Activated CD8-positive, alpha-beta memory T cell treated with anti-CD3 and anti-CD28 coated beads for 48 hours (primary cell): ENCODE results near the gene TNFAIP1.
A peak's percentile ranks its signal among the peaks of the same experiment; 100 is the strongest.
"Not testable (repeated sequence)": the region's sequence is repeated elsewhere in the genome, so short reads cannot be mapped to it uniquely, and the experiment has no call there.

Experiments
- DNase-seq, 3 experiments: peaks; one replicate each; pipeline ENCODE4 v3.0.0-alpha.2; 2020; ENCODE audit warnings: low read depth in 2 of 3, low spot score in 2 of 3

The TNFAIP1 gene

GRCh38 chr17:28335201-28335958 is at the start of gene TNFAIP1, which contains the start of gene IFT20:
Gene TNFAIP1 (plus strand): TSS chr17:28335761. CDS start chr17:28339522, 3,761 bp downstream.
Gene IFT20 (minus strand): TSS chr17:28335472. CDS start chr17:28331985, 3,487 bp downstream.
- peak; percentile 73 to 94 (median 88) for DNase-seq

DNA sequence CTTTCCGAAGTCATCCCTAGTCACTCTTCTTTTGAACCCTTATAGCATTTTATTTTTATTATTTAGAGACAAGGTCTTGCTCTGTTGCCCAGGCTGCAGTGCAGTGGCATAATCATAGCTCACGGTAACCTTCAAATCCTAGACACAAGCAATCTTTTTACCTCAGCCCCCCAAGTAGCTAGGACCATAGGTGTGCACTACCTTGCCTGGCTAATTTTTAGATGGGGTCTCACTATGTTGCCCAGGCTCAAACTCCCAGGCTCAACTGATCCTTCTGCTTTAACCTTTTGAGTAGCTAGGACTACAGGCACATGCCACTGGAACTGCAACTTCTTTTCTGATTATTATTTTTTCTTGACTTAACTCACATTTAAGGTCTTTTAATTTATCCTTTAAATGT is 49.6 kb upstream of the TNFAIP1 start:
- no peak for DNase-seq

DNA sequence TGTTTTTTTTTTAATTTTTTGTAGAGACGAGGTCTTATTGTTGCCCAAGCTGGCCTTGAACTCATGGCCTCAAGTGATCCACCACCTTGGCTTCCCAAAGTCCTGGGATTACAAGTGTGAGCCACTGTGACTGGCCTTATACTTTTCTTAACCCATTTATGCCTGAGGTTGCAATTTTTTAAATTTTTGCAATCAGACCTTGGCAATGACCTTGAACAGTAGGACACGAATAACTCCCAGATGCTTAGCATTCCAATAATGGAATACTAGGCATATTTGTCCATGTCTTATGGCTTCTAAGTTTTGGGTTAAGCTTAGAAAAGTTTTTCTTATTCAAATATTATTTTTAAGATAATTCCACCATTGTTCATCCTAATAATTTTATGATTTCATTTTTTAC is 44.9 kb upstream of the TNFAIP1 start:
- no peak for DNase-seq

DNA sequence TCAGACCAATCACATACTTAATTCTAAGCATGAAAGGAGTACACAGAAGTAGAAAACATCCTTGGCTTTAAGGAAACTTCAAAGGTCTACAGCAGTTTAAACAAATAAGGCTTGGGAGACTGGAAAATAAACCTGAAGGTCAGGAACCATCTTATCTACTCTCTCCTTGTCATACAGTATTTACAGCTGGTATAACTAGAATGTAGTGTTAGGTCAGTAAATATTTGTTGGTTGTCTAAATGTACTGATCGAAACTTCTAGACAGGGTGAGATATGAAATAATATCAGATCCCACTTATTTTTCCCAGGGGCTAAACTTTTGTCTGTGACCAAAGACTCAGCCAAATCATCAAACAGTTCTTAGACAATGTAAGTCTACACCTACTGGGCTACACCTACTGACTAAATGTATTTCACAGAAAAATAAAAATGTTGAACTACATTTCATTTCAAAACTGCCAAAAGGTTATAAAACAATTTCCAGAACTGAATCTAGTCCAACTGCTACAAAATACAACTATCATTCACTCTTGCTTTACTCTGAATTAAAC is 43.7 kb upstream of the TNFAIP1 start:
- DNase-seq, result no peak

- DNase-seq, result not testable (repeated sequence)
Observed at GRCh38 chr17:28292878-28293277, 42.7 kb upstream of the TNFAIP1 start.

DNA sequence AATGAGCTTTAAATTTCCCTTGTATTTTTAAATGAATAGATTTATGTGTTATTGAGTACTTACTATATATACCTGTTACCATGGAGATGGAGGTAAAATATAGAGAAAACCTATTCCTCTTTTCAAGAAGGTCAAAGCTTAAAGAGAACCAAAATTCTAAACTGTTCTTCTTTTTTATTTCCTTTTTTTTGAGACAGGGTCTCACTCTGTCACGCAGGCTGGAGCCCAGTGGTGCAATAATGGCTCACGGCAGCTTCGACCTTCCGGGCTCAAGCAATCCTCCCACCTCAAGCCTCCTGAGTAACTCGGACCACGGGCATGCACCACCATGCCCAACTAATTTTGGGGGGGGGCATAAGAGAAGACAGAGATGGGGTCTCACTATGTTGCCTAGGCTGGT is 41.6 kb upstream of the TNFAIP1 start:
- no peak for DNase-seq

DNA sequence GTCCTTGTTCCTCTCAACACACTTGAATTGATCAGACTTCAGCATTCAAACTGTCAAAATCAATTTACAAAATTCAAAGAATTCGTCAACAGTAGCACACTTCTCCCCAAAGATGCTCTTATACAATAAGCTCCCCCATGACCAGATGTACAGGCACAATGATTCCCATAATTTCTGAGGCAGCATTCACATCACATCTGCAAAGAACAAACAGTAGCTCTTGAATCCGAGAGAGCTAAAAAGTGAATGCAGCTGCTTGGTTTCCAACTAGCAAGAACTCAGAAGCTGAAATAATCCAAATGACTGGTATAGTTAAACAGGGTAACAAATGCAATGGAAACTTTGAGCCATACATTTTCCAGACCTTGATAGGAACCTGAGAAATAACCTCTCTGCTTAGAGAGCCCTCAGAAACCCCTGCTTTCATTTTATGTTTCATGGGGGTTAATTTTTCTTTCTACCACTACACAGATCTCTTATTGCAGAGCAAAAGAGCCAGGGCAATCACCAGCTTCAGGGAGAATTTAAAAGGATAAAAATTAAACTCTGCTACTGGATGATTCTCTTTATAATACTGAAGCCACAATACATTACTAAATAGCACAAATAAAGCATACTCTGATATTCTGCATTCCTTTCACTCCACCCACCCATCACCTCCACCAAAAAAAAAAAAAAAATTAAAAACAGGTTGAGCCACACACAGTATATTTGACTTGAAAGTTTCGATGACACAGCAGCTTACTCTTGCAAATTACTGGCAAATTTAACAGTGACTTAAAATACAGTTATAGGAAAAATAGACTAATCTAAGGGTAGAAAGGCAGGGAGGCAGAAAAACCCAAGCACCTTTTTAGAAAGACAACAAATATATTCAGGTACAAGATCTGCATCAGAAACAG is 39.6 kb upstream of the TNFAIP1 start:
- no peak for DNase-seq

DNA sequence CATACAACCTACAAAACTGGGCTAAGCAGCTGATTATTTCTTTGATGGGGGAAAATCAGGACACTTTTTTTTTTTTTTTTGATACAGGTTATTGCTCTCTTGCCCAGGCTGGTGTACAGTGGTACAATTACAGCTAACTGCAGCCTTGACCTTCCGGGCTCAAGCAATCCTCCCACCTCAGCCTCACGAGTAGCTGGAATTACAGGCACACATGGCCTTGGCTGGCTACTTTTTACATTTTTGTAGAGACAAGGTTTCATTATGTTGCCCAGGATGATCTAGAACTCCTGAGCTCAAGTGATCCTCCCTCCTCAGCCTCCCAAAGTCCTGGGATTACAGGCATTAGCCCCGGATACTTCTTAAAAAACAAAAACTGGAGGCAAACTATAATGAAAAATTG is 37.1 kb upstream of the TNFAIP1 start:
- DNase-seq, result no peak

GRCh38 chr17:28306954-28307401 is 28.6 kb upstream of the TNFAIP1 start:
- no peak for DNase-seq

DNA sequence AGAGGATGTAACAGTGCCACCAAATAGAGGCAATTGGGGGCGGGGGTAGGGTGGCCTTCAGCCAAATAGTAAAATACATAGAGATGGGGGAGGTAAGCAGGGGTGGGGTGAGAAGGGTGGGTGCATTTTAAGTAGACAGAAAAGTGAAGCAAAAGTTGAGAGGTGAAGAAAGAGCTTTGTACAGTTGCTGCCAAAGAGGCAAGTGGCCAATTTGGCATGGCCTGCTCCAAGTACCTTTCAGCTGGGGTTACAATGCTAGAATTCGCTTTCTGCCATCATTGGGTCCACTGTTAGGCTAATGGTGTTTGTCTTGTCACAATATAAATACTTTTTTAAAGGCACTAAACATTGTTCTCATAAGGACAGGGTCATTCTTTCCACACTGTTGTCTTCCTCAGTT is 21.7 kb upstream of the TNFAIP1 start:
- DNase-seq, result no peak

DNA sequence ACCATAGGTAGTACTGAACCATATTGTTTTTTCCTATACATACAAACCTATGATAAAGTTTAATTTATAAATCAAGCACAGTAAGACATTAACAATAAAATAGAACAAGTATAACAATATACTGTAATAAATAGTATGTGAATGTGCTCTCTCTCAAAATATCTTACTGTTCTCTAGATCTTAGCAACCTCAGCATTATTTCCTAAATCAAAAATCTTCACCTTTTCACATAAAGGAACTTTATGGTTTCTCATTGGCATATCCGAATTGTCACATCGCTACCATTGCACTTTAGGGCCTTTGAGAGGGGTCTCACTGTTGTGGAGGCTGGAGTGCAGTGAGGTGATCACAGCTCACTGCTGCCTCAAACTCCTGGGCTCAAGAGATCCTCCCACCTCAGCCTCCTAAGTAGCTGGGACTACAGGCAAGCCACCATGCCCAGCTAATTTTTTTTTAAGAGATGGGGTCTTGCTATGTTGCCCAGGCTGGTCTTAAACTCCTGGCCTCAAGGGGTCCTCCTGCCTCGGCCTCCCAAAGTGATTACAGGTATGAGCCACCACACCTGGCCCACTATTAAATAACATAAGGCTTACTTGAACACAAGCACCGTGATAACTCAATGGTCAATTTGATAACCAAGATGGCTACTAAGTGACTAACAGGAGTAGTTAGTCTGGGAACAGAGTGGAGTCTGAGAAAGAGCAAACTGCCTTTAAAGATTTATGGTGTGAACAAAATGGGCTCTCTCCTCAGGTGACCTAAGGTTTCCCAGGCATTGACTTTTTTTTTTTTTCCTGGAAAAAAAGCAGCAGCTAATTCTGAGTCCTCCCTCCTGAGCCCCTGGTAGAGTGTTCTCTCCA is 19.5 kb upstream of the TNFAIP1 start:
- DNase-seq, result no peak

- no peak for DNase-seq
Observed at GRCh38 chr17:28317099-28317965, 18.2 kb upstream of the TNFAIP1 start.

DNA sequence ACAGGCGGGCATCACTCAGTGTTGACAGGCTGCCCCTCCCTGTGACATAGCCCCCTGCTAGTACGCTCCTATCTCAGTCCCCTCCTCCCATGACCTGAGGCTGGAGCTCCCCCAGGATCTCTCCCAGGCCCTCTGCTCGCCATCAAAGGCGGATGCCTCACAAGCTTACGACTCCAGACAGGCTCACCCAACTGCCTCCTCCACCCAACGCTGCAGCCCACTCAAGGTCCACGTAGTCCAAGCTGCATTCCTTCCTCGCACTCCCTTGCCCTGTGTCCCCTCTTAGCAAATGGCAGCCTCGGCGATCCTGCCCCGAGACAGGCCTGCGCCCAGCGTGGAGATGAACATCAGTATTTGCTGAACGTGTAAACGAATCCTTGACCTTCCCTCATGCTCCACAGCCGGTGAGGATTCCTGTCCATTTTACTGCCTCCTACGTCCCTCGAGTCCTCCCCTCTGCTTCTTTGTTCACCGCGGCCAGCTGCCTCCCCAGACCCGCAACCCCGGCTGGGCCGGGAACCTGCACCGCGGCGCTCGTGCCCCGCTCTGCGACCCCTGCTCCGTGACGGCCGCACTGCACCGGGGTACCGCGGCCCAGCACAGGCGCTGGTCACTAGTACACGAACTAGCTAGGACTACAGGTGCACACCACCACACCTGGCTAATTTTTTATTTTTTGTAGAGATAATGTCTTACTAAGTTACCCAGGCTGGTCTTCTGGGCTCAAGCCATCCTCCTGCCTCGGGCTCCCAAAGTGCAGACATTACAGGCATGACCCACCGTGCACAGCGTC is 17.4 kb upstream of the TNFAIP1 start:
- no peak for DNase-seq

DNA sequence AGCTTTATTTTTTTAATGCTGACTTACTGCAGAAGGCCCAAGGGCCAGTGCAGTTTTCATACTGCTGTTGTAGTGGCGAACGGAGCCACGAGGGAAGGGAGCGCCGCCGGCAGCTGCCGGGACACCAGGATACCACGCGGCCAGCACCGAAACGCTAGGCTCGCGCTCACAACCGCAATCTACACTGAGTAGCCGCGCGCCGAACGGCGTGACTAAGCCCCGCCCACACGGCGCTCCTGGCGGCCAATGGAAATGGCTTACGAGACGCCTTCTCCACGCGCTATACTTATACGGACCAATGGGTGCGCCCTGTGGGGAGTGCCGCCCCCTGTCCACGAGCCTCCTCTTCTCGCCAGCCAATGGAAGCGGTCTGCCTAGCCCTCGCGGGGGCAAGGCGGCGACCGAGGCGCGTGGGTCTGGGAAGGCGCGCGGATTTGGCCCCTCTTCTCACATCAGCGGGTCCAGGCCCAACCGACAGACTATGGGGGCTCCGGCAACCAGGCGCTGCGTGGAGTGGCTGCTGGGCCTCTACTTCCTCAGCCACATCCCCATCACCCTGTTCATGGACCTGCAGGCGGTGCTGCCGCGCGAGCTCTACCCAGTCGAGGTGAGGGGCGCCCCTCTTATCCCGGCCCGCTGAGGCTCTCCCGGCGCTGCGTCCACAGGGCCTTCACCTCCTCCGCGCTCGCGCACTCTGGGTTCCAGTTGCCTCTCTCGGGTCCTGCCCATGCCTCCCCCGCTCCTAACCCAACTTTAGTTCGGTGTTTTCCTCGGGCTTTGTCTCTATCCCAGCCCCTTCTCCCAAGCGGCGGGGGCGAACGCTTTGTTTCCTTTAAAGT is 16.6 kb upstream of the TNFAIP1 start, which contains the start of gene TMEM97:
TMEM97 (plus strand) TSS at position 442 of the 839 bp plus-strand sequence; CDS start at position 482, 40 bp downstream.
- DNase-seq, result peak; percentile 67 to 91 (median 87)

GRCh38 chr17:28319598-28319935 is 16.0 kb upstream of the TNFAIP1 start:
- DNase-seq, result no peak

GRCh38 chr17:28320215-28321061 is 15.1 kb upstream of the TNFAIP1 start:
- no peak for DNase-seq

DNA sequence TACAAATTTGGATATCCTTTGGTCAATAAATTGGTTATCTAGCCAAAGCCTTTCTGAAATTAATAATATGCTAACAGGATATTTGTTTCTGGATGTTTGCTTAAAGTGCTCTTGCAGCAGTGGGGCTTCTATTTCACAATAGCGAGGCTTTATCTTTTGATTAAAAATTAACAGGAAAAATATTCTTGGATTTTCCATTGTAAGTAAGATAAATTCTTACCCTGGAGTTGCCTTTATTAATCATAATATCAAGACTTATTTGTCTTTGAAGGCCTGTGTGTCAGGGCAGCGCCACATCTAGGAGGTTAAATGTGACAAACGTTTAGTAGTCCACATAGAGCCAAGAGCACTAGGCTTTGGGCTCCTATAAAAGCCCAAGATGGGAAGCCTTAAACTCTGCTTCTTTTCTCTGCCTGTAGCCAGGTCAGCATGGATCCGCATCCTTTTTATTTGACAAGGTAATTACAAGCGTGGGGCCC is 11.3 kb upstream of the TNFAIP1 start:
- no peak for DNase-seq
